IMR-90 (cell line): ENCODE measurements around the gene XPO6. TPM values are rescaled to one million over a fixed set of nuclear protein-coding genes. Genes with fewer than 3 reads are reported as not detected.

Experiments used
- ATAC-seq: fragments of 200-7000 bp; cut with Tn5 transposase; 2 replicates; pipeline ENCODE4 v1.9.1; 2020; ENCODE audit warnings: low read depth, mild to moderate bottlenecking, moderate library complexity
- BruUV-seq: library from RNA; stranded (reverse); fragments of 400-500 nt; replicated peaks from 2 replicates; lab custom pipeline; 2021; lab: Mats Ljungman, UMichigan
- CTCF ChIA-PET: fragments of 300-600 bp; formaldehyde crosslinking; extraction: SDS; loops from one replicate; lab custom pipeline; 2021; ENCODE audit warnings: antibody characterized with exemption; lab: Yijun Ruan, JAX
- POLR2A ChIA-PET: fragments of 300-600 bp; sonication (Branson Sonifier 250); formaldehyde crosslinking; loops from one replicate; lab custom pipeline; 2022; ENCODE audit warnings: antibody characterized with exemption; ENCODE audit not compliant: unreplicated experiment; lab: Charles Lee
- DNase-seq: peaks from one replicate; pipeline ENCODE4 v3.0.0; 2013
- H2AFZ ChIP-seq: replicated peaks from 2 replicates; pipeline ENCODE3; 2013; ENCODE audit warnings: low read length, mild to moderate bottlenecking; ENCODE audit not compliant: poor library complexity
- H2AK5ac ChIP-seq: 2 replicates; pipeline ENCODE4 v1.6.1; 2013; ENCODE audit warnings: low read depth, low read length, inconsistent platforms
- H2AK9ac ChIP-seq: replicated peaks from 2 replicates; pipeline ENCODE3; 2013; ENCODE audit warnings: mild to moderate bottlenecking, low read depth, low read length, moderate library complexity; ENCODE audit not compliant: poor library complexity
- H2BK120ac ChIP-seq: 2 replicates; pipeline ENCODE4 v1.6.1; 2013; ENCODE audit warnings: low read depth, low read length, inconsistent platforms
- H2BK15ac ChIP-seq: 3 replicates; pipeline ENCODE4 v1.6.1; 2013; ENCODE audit warnings: low read depth, low read length, inconsistent platforms
- H2BK20ac ChIP-seq: 2 replicates; pipeline ENCODE4 v1.6.1; 2013; ENCODE audit warnings: low read depth, mild to moderate bottlenecking, inconsistent platforms, low read length, moderate library complexity
- H2BK5ac ChIP-seq: 2 replicates; pipeline ENCODE4 v1.6.1; 2013; ENCODE audit warnings: mild to moderate bottlenecking, low read depth, low read length, inconsistent platforms; ENCODE audit not compliant: poor library complexity, severe bottlenecking
- H3K14ac ChIP-seq: replicated peaks from 2 replicates; pipeline ENCODE4 v1.6.1; 2013; ENCODE audit warnings: low read depth, low read length, inconsistent platforms
- H3K18ac ChIP-seq: 2 replicates; pipeline ENCODE4 v1.6.1; 2013; ENCODE audit warnings: low read depth, low read length, control low read depth
- H3K23ac ChIP-seq: 2 replicates; pipeline ENCODE4 v1.6.1; 2013; ENCODE audit warnings: low read depth, low read length, inconsistent platforms
- H3K27ac ChIP-seq: 2 replicates; pipeline ENCODE4 v1.5.1; 2013; ENCODE audit warnings: mild to moderate bottlenecking, control low read depth, low read length; ENCODE audit not compliant: insufficient read depth
- H3K27me3 ChIP-seq: 2 replicates; pipeline ENCODE4 v1.6.1; 2013; ENCODE audit warnings: low read length; ENCODE audit not compliant: control insufficient read depth, insufficient read depth
- H3K36me3 ChIP-seq: 2 replicates; pipeline ENCODE4 v1.6.1; 2013; ENCODE audit warnings: low read length, mixed read lengths; ENCODE audit not compliant: control insufficient read depth, insufficient read depth
- H3K4ac ChIP-seq: 2 replicates; pipeline ENCODE4 v1.6.1; 2013; ENCODE audit warnings: low read depth, low read length, inconsistent platforms
- H3K4me1 ChIP-seq: 2 replicates; pipeline ENCODE4 v1.6.1; 2013; ENCODE audit warnings: low read length, mixed read lengths; ENCODE audit not compliant: control insufficient read depth, insufficient read depth
- H3K4me2 ChIP-seq: 2 replicates; pipeline ENCODE4 v1.6.1; 2013; ENCODE audit warnings: low read depth, mild to moderate bottlenecking, control low read depth, low read length, moderate library complexity
- H3K4me3 ChIP-seq: 2 replicates; pipeline ENCODE4 v1.5.1; 2013; ENCODE audit warnings: low read depth, mild to moderate bottlenecking, control low read depth, low read length, moderate library complexity; ENCODE audit not compliant: insufficient read depth
- H3K56ac ChIP-seq: 2 replicates; pipeline ENCODE4 v1.6.1; 2013; ENCODE audit warnings: low read length, inconsistent platforms; ENCODE audit not compliant: insufficient read depth; ENCODE audit errors: extremely low read depth
- H3K79me1 ChIP-seq, 2 experiments: 2 replicates each; pipeline ENCODE4 v1.6.1; 2013; ENCODE audit warnings: low read length in 2 of 2, inconsistent platforms in 1 of 2, low read depth in 1 of 2
- H3K9ac ChIP-seq: 2 replicates; pipeline ENCODE4 v1.6.1; 2013; ENCODE audit warnings: low read depth, low read length, control low read depth
- H3K9me1 ChIP-seq: 2 replicates; pipeline ENCODE4 v1.6.1; 2013; ENCODE audit warnings: low read length, inconsistent platforms; ENCODE audit not compliant: insufficient read depth
- H3K9me3 ChIP-seq: 2 replicates; pipeline ENCODE4 v1.6.1; 2013; ENCODE audit warnings: low read length; ENCODE audit not compliant: control insufficient read depth, insufficient read depth
- H4K20me1 ChIP-seq: 2 replicates; pipeline ENCODE4 v1.6.1; 2013; ENCODE audit warnings: low read length, inconsistent platforms; ENCODE audit not compliant: insufficient read depth
- H4K5ac ChIP-seq: 2 replicates; pipeline ENCODE4 v1.6.1; 2013; ENCODE audit warnings: mild to moderate bottlenecking, low read depth, low read length, control low read depth
- H4K8ac ChIP-seq, 2 experiments: 2 replicates each; pipeline ENCODE4 v1.6.1; 2013; ENCODE audit warnings: low read depth in 2 of 2, low read length in 2 of 2, control low read depth in 1 of 2, inconsistent platforms in 1 of 2
- H4K91ac ChIP-seq: 2 replicates; pipeline ENCODE4 v1.6.1; 2013; ENCODE audit warnings: low read depth, low read length, inconsistent platforms; ENCODE audit not compliant: insufficient read depth
- CHD1 ChIP-seq: IDR thresholded peaks from 2 replicates; pipeline ENCODE4 v1.6.1; 2012; ENCODE audit warnings: low read depth, low read length, improper control_type of control experiment
- MXI1 ChIP-seq: IDR thresholded peaks from 2 replicates; pipeline ENCODE4 v1.6.1; 2012; ENCODE audit warnings: low read depth, mild to moderate bottlenecking, low read length, moderate library complexity, borderline replicate concordance
- WGBS, 2 experiments: methylation state at CpG; one replicate each; pipeline versions ENCODE4 v1.1.5 to v1.1.7; 2013; ENCODE audit warnings: missing lambda C conversion rate in 2 of 2; ENCODE audit not compliant: insufficient read length in 1 of 2; ENCODE audit errors: extremely low coverage in 2 of 2; 5-methylcytosine and 5-hydroxymethylcytosine counted together
- dilution Hi-C: fragments of 300-500 bp; cut with HindIII; formaldehyde crosslinking; loops from one replicate; pipeline ENCODE4 v1.14.3; 2018; ENCODE audit warnings: low sequenced_read_pairs; ENCODE audit not compliant: unreplicated experiment
- in situ Hi-C: fragments of 300-500 bp; cut with MboI; formaldehyde crosslinking; loops from 3 replicates; pipeline ENCODE4 v1.14.3; 2019; ENCODE audit warnings: low sequenced_read_pairs, inconsistent platforms, mixed read lengths
- intact Hi-C: fragments of 100-400 bp; cut with micrococcal nuclease; formaldehyde crosslinking; loops from 2 replicates; pipeline ENCODE4 v1.10.0; 2022
- polyA plus RNA-seq, 3 experiments: library from polyadenylated mRNA; depleted of rRNA; stranded (reverse); fragments of >200 nt; gene quantifications; 2 replicates each; pipeline ENCODE4 v1.2.3, GENCODE V29; 2012; ENCODE audit warnings: low replicate concordance in 1 of 3
- total RNA-seq: library from RNA; depleted of rRNA; stranded (reverse); fragments of >200 nt; gene quantifications from 2 replicates; pipeline ENCODE4 v1.2.3, GENCODE V29; 2012

Gene XPO6
- total and polyA plus RNA-seq, 2 of the 4 experiments (the other 2 are of a cell fraction) = 108 to 184 TPM

DNA sequence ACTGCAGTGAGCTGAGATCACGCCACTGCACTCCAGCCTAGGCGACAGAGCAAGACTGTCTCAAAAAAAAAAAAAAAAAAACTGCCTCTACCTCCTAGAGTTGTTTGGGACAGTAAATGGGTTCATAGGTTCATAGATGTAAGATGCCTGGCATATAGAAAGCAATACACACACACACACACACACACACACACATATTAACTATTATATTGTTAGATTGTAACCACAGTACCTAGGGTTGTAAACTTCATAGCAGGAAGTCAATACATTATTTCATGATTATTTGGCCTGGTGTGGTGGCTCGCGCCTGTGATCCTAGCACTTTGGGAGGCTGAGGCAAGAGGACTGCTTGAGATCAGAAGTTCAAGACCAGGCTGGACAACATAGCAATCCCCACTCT lies 5.8 kb downstream of the XPO6 start:
- no peak overlapping the region for H4K5ac ChIP-seq
- ChIA-PET POLR2A (no interaction called here), CTCF (no interaction called here)
- H3K27ac ChIP-seq = no peak overlapping the region
- H3K4me3 ChIP-seq = no peak overlapping the region
- peaks cover 14% of the 10 kb centered on the region for H3K4me1 ChIP-seq
- no peak overlapping the region for H3K4me2 ChIP-seq
- no peak overlapping the region for H3K9ac ChIP-seq
- ATAC-seq (no peak), DNase-seq (no peak)
- peaks cover 54% of the 10 kb centered on the region for H3K36me3 ChIP-seq
- no peak overlapping the region for H3K14ac ChIP-seq
- H3K56ac ChIP-seq = no peak overlapping the region
- dilution Hi-C loops (no loop called here), in situ Hi-C loops (loop anchor here (5.0 kb wide), 1 partner anchor 59 kb away; no protein-coding TSS in a partner anchor), intact Hi-C loops (no loop called here)
- H3K18ac ChIP-seq = no peak overlapping the region
- TF ChIP-seq CHD1 = no peak
- TF ChIP-seq MXI1 = no peak
- H3K4ac ChIP-seq = no peak overlapping the region
- no TSS peak for BruUV-seq
- H3K23ac ChIP-seq = no peak overlapping the region
- H3K9me1 ChIP-seq = peaks cover 39% of the 10 kb centered on the region
- H2BK20ac ChIP-seq = no peak overlapping the region
- no peak overlapping the region for H2BK5ac ChIP-seq
- H3K79me1 ChIP-seq = peaks cover 15 to 78% of the 10 kb centered on the region in 2 experiments
- H2BK15ac ChIP-seq = no peak overlapping the region
- no peak overlapping the region for H2AK9ac ChIP-seq
- no peak overlapping the region for H2AFZ ChIP-seq
- H4K8ac ChIP-seq = no peak overlapping the region
- no peak overlapping the region for H2BK120ac ChIP-seq
- no peaks in the 10 kb centered on the region for H3K27me3 ChIP-seq
- no peak overlapping the region for H2AK5ac ChIP-seq
- no CpG with 5 or more reads among the region's 4 CpGs for WGBS, 2 experiments
- H3K9me3 ChIP-seq = no peaks in the 10 kb centered on the region
- no peak overlapping the region for H4K91ac ChIP-seq
- peaks cover 80% of the 10 kb centered on the region for H4K20me1 ChIP-seq
